Raji (cell line): ENCODE results near the gene CCNB2.
A peak's percentile ranks its signal among the peaks of the same experiment; 100 is the strongest.

Experiments used
- POLR2A ChIP-seq: IDR thresholded peaks from 2 replicates; pipeline ENCODE4 v1.6.1; 2011; ENCODE audit warnings: low read depth, low read length, control low read depth; ENCODE audit not compliant: insufficient read depth

CCNB2 gene

DNA sequence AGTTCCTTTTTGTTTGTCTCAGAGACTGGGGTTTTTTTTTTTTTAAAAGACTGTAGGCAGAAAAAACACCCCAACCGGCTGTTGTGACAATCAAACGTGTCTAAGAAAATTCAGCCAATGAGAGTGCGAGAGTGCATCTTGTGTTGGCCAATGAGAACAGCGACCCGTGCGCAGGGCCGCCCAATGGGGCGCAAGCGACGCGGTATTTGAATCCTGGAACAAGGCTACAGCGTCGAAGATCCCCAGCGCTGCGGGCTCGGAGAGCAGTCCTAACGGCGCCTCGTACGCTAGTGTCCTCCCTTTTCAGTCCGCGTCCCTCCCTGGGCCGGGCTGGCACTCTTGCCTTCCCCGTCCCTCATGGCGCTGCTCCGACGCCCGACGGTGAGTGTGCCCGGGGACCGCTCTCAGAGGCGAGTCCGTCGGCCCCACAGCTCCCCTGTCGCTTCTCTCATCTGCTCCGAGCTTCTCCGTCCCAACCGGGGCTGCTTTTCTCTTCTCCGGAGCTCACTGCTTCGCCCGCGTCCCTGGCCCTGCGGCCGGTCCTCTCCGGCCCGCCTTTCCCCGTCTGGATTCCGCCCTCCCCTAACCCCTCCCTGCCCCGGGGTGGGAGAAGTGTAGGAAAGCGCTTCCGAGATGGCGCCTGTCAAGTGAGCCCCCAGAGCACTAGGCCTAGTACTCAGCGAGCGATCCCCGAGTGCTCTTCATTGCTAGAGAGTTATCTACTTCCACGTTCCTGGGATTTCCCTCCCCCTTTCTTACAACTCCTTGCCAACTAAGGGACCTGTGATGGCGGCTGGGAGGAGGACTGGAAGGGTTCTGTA, at the start of gene CCNB2:
TSS of gene CCNB2 (plus strand) at position 235 of the 821 bp plus-strand sequence. CDS start at position 358, 123 bp downstream.
- TF ChIP-seq POLR2A = peak; percentile 96

DNA sequence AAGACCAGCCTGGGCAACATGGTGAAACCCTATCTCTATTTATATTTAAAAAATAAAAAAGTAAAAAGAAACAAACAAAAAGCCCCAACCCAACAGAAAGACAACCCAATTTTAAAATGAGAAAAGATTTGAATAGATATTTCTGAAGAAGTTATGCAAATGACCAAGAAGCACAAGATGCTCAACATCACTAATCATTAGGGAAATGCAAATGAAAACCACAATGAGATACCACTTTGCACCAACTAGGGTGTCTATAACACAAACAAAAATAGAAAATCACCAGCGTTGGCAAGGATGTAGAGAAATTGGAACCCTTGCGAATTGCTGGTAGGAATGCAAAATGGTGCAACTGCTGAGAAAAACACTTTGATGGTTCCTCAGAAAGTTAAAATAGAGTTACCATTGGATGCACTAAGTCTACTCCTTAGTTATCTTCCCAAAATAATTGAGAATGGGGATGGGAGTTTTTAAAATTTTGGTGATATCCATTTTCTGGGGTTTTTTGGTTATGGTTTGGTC, 45.8 kb upstream of the CCNB2 start:
- no peak for TF ChIP-seq POLR2A

DNA sequence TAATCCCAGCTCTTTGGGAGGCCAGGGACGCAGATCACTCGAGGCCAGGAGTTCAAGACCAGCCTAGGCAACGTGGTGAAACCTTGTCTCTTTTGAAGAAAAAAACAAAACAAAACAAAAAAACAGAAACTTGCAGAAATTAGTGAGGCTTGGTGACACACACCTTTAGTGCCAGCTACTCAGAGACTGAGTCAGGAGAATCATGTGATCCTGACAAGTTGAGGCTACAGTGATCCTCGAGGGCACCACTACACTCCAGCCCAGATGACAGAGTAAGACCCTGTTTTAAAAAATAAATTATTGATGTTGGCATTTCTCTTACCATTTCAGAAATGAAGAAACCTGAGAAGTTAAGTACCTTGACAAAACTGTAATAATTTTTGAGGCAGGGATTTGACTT, 44.6 kb upstream of the CCNB2 start:
- no peak for TF ChIP-seq POLR2A

DNA sequence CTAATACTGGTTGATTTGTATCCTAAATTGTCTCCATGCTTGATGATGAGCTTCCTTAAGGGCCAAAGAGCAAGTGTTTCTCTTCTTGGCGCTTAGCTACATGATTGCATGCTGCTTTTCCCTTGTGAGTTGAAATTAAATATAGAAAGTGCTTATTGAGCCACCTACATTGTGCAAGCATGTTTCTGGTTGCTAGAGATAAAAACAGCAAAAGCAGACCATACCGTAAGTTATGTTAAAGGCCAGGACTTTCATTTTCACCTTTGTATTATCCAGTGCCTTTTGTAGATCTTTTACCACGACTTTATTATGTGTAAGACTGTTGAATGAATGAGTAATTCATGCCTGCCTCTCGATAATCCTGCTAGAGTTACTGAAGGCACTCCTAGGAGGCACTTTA, 41.9 kb upstream of the CCNB2 start:
- no peak for TF ChIP-seq POLR2A

DNA sequence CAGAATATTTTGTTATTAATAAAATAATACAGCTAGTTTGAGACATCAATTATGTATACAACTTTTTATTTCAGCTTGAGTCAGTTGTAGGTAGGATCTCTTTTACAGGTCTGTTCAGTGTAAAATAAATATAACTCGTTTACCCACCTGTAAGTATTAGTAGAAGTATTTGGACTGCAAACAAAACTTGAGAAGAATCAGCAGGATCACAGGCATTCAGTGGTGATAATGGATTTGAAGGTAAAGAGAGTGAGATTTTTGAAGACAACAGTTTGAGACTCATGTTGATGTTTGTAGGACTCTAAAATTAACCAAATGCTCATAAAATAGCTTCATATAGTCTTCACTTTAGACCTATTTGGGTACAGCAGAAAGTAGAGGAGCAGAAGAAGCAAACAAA, 35.5 kb upstream of the CCNB2 start:
- TF ChIP-seq POLR2A = no peak

DNA sequence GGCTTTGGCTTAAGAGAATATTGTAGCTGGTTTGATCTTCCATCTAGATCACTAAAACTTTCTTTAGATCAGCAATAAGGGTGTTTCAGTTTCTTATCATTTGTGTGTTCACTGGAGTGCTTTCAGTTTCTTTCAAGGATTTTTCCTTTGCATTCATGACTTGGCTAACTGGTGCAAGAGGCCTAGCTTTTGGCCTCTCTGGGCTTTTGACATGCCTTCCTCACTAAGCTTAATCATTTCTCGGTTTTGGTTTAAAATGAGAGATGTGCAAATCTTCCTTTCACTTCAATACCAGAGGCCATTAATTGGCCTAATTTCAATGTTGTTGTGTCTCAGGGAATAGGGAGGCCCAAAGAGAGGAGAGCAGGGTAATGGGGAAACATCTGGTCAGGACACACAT, 30.3 kb upstream of the CCNB2 start:
- no peak for TF ChIP-seq POLR2A

DNA sequence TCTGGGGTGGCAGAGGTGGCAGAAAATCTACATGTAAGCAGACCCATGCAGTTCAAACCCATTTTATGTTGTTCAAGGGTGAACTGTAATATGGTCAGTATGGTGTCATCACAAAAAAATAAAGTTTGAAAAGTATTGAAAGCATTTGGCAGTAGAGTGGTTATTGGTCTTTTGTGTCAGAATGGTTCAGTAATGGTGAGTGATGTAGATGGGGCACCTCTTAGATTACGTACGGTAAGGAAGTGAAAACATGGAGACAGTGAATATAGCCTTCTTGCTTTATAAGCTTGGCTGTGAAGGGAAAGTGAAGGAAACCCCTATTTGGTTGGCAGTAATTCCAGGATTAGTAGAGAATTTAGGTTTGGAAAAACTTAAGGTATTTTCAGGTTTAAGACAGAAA, 17.2 kb upstream of the CCNB2 start:
- no peak for TF ChIP-seq POLR2A

DNA sequence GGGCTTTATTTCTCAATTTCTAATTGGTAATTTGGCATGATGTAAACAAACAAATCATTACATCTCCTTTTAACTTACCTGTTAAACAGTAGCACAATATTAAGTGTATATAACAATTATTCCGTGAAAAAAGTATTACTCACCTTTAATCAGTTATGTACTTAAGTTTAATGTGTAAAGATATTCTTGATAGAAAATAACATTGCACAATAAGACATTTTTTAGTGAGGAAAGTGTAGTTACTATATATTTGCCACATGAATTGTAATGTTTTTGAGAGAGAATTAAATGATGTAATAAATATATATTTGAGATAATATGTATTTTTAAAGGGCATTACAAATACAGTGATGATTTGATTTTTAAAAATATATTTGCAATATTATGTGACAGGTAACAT, 10.9 kb upstream of the CCNB2 start:
- no peak for TF ChIP-seq POLR2A

DNA sequence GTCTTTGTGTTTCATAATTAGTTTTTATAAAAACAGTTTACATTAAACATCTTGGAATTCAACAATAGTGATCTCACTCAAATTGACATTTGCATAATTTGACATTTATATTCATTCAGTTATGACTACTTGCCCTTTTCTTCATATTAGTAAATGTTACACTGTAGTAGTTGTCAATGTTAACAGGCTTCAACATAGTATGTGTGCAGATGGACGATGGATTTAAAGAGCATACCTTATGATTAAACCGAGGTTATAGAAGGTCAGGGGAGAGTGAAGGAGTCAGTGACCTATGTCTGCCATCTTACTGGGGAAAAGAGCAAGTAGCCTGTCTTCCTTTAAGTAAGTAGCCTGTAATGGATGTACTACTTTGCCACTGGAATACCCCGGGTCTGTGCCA, 8.5 kb upstream of the CCNB2 start:
- no peak for TF ChIP-seq POLR2A

DNA sequence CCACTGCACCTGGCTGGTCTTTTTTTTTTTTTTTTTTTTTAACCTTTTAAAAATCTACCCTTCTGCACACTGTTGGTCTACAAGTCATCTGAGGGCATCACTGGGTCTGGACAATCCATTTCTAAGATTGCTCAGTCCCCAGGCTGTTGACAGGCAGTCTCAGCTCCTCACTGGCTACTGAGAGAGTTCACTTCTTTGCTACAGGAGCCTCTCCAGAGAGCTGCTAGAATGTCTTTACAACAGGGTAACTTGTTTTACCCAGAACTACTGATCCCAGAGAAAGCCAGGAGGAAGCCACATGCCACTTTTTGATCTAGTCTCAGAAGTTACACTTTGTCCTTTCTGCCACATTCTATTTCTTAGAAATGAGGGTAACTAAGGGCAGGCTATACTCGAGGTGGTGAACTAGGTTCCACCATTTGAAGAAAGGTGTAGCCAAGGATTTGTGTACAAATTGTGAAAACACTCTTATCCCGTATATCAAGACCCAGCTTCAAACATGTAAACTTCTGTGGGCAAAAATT, 5.7 kb upstream of the CCNB2 start:
- TF ChIP-seq POLR2A = no peak

DNA sequence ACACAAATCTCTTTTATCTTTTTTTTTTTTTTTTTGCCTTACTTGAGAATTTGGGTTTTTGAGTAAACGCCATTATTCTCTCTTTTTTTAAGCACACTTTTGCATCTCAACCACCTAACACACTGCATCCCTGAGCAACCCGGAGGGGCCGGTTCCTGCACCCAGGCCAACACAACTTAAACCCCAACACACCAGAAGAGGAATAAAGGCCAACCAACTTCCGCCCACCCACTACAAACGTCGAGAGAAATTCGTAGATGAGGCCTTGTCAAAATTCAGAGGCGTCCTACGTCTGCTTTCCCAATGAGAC, 389 bp upstream of the CCNB2 start:
- TF ChIP-seq POLR2A = no peak

DNA sequence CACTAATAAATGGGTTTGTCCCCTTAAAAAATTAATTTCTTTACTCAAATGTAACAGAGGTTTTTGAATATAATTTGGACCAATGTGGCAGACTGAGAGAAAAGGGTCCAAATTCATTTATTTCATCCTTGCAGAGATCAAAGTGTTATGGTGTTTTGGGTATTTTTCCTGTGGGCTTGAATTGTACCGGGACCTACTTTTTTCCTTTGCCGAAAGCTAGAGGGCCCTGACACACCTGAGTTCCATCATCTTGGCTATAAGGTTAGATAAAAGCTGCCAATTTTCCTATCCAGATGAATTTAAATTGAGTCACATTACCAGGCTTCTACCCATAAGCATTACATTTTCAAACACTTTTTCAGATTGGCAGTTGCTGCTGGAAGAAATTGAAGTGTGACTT, 908 bp downstream of the CCNB2 start:
- TF ChIP-seq POLR2A = no peak

DNA sequence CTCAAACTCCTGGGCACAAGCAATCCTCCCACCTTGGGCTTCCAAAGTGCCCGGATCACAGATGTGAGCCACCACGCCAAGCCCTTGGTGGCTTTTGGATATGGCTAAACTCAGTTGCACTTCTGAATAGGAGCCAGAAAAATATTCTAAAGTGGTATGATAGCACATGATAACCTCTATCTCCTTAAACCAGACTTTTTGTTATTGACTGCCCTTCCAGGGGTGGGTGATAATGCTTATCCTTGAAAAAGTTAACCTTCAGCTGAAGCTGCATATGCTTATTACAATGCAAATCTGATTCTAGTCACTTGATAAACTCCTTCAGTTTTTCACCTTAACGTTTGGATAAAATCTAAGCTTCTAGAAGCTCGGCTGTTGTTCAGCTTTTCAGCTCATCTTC, 6.3 kb downstream of the CCNB2 start:
- no peak for TF ChIP-seq POLR2A

DNA sequence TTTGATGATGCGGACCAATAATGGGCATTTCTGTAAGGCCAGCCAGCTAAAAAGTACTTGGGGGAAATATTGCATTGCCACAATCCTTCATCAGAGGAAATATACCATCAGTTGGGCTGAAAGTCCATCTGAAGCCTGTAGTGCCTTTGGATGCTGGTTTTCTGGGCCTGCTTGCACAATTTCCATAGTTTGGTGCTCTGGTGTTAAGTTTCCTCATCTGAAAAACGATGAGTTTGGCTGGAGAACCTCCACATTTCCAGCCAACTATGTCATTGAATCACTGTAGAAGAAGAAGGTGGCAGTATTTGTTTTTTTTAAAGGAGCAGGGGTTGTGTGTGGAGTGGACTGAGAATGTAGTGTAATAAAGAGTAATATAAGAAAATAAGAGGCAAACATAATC, 10.1 kb downstream of the CCNB2 start:
- no peak for TF ChIP-seq POLR2A

DNA sequence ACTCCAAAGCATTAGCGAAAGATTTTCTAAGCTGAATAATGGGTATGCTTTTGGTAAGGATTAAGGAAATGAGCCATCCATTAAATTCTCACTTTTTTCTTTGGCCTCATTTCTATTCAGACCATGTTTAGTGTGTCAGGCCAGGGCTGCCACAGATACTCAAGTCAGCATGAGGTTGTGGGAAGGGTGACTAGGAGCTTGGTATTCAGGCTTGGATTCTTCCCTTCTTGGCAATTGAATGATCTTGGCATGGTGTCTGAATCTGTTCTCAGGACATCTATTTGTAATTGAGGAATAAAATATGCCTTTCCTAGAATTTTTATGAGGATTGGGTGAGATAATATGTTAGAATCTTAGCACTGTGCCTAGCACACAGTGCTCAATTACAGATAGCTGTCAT, 11.2 kb downstream of the CCNB2 start:
- TF ChIP-seq POLR2A = no peak

DNA sequence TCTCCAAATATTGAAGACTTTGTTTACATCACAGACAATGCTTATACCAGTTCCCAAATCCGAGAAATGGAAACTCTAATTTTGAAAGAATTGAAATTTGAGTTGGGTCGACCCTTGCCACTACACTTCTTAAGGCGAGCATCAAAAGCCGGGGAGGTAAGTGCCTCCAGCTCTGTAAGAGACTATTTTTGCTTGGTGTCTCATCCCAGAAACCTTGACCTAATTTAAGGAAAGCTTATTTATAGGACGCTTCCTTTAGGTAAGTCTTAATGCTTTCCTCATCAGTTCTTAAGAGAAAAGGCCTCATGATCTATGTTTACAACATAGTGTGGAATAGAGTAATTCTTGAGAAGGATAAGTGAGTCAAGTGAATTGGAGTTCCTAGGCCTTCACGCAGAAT, 11.8 kb downstream of the CCNB2 start:
- TF ChIP-seq POLR2A = no peak

DNA sequence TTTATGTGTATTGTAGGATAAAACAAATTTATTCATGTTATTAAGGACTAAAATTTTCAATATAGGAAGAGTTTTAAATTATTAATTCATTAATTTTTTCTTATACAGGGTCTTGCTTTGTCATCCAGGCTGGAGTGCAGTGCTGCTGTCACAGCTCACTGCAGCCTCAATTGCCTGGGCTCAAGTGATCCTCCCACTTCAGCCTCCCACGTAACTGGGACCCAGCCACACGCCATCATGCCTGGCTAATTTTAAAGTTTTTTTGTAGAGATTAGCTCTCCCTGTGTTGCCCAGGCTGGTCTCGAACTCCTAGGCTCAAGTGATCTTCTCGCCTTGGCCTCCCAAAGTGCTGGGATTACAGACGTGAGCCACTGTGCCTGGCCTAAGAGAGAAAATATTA, 14.7 kb downstream of the CCNB2 start:
- no peak for TF ChIP-seq POLR2A
